BJ (cell line): ENCODE measurements around the gene HMGA1. TPM values are rescaled to one million over a fixed set of nuclear protein-coding genes. Genes with fewer than 3 reads are reported as not detected.
A peak's percentile ranks its signal among the peaks of the same experiment; 100 is the strongest.

Experiments
- CTCF ChIA-PET: fragments of 350-600 bp; formaldehyde crosslinking; extraction: SDS; loops from one replicate; lab custom pipeline; 2021; ENCODE audit warnings: antibody characterized with exemption, inconsistent platforms; lab: Yijun Ruan, JAX
- POLR2A ChIA-PET: fragments of 300-600 bp; sonication (Branson Sonifier 250); formaldehyde crosslinking; extraction: SDS; loops from one replicate; lab custom pipeline; 2021; ENCODE audit warnings: antibody characterized with exemption; lab: Charles Lee
- DNase-seq: peaks from one replicate; pipeline ENCODE4 v3.0.0-alpha.2; 2011; ENCODE audit warnings: low read depth
- H3K27me3 ChIP-seq: 2 replicates; pipeline ENCODE4 v1.6.0; 2011; ENCODE audit warnings: low read length; ENCODE audit not compliant: control insufficient read depth, insufficient read depth
- H3K36me3 ChIP-seq: 2 replicates; pipeline ENCODE4 v1.5.1; 2011; ENCODE audit warnings: low read length; ENCODE audit not compliant: control insufficient read depth, insufficient read depth
- H3K4me3 ChIP-seq: 2 replicates; pipeline ENCODE4 v1.5.1; 2011; ENCODE audit warnings: low read depth, mild to moderate bottlenecking, control low read depth, low read length
- CTCF ChIP-seq: IDR thresholded peaks from 2 replicates; pipeline ENCODE4 v1.5.1; 2011; ENCODE audit warnings: low read depth, mild to moderate bottlenecking, control low read depth, inconsistent platforms, low read length, moderate library complexity; ENCODE audit not compliant: insufficient read depth
- polyA plus RNA-seq: library from polyadenylated mRNA; depleted of rRNA; stranded (reverse); fragments of >200 nt; gene quantifications from 2 replicates; pipeline ENCODE4 v1.2.3, GENCODE V29; 2011

Gene HMGA1
- polyA plus RNA-seq, 1 experiment: 168 TPM

GRCh38 chr6:34195726-34196115 is 41.0 kb upstream of the HMGA1 start:
- Histone ChIP-seq H3K4me3 (no peak overlapping the region), H3K27me3 (no peaks in the 10 kb centered on the region), H3K36me3 (no peaks in the 10 kb centered on the region)
- POLR2A ChIA-PET: no interaction called here
- no peak for DNase-seq
- CTCF ChIA-PET: interaction anchor here (0.5 to 3.3 kb wide), 45 partner anchors 8 to 571 kb away, joined by 3 to 36 read pairs (median 5); partner anchors contain the start of gene HMGA1
- TF ChIP-seq CTCF: no peak

- peak overlapping the region; percentile 44 for H3K4me3 ChIP-seq
- H3K27me3 ChIP-seq: no peaks in the 10 kb centered on the region
- no peaks in the 10 kb centered on the region for H3K36me3 ChIP-seq
- TF ChIP-seq CTCF: peak; percentile 91
- POLR2A ChIA-PET: no interaction called here
- CTCF ChIA-PET: interaction anchor here (0.5 to 3.3 kb wide), 50 partner anchors 8 to 570 kb away, joined by 3 to 36 read pairs (median 5); partner anchors contain the start of gene HMGA1
- peak; percentile 3 for DNase-seq
These were observed 40.4 kb upstream of the HMGA1 start for GRCh38 chr6:34196116-34196832.

GRCh38 chr6:34196833-34197195 is 39.9 kb upstream of the HMGA1 start:
- TF ChIP-seq CTCF: no peak
- POLR2A ChIA-PET: no interaction called here

GRCh38 chr6:34200340-34200971 is 36.2 kb upstream of the HMGA1 start:
- Histone ChIP-seq H3K36me3 (no peaks in the 10 kb centered on the region), H3K27me3 (no peaks in the 10 kb centered on the region), H3K4me3 (no peak overlapping the region)
- TF ChIP-seq CTCF: no peak
- CTCF ChIA-PET: interaction anchor here (1.4 kb wide), 1 partner anchor 10 kb away, joined by 3 read pairs; no protein-coding TSS in a partner anchor
- no peak for DNase-seq
- POLR2A ChIA-PET: interaction anchor here (0.6 kb wide), 1 partner anchor 560 kb away, joined by 11 read pairs; no protein-coding TSS in a partner anchor

More at GRCh38 chr6:34196833-34197195, 39.9 kb upstream of the HMGA1 start:
- DNase-seq: no peak
- Histone ChIP-seq H3K4me3 (peak overlapping the region; percentile 44), H3K27me3 (no peaks in the 10 kb centered on the region), H3K36me3 (no peaks in the 10 kb centered on the region)
- CTCF ChIA-PET: interaction anchor here (0.6 to 3.3 kb wide), 28 partner anchors 9 to 415 kb away, joined by 3 to 36 read pairs (median 6); partner anchors contain the start of gene HMGA1
